GM21423 (cell line): Measurements from ENCODE around the gene MSANTD1.
A peak's percentile ranks its signal among the peaks of the same experiment; 100 is the strongest.
"Not testable (repeated sequence)": the region's sequence is repeated elsewhere in the genome, so short reads cannot be mapped to it uniquely, and the experiment has no call there.

Experiments
- ATAC-seq: cut with Tn5 transposase; IDR thresholded peaks from one replicate; pipeline ENCODE4 v1.9.1; 2021; ENCODE audit warnings: mild to moderate bottlenecking, moderate library complexity; ENCODE audit not compliant: unreplicated experiment

The MSANTD1 gene

DNA sequence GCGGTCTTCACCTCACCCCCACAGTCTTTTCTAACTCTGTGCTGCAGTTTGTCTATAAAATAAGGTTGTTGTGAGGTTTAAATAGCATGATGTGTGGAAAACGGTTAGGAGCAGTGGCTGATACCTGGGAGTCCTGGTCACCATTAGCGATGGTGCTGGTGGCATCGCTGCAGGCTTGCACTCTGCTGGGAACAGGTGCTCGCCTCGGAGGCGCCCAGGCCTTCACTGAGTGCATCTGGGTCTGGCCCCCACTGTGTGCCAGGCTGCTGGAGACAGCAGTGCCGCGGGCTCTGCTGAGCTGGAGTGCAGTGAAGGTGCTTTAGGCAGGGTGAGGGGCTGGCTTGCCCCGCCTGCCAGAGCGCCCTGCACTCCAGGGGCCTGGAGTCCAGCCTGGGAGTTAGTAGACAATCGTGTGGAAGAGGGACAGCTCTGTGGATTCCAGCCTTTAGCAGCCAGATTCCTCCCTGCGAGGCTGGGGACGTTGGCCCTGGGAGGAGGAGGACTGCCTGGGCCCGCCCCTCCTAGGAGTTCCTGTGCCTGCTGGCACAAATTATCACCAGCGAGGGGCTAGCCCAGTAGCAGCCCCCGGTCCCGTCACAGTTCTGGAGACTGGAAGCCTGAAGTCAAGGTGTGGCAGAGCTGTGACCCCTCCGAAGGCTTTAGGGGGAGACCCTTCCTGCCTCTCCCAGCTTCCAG is 51.2 kb downstream of the MSANTD1 start:
- no peak for ATAC-seq

- ATAC-seq = not testable (repeated sequence)
Measured at GRCh38 chr4:3300882-3301281, 51.9 kb downstream of the MSANTD1 start.

GRCh38 chr4:3301450-3302172 is 52.7 kb downstream of the MSANTD1 start:
- no peak for ATAC-seq

DNA sequence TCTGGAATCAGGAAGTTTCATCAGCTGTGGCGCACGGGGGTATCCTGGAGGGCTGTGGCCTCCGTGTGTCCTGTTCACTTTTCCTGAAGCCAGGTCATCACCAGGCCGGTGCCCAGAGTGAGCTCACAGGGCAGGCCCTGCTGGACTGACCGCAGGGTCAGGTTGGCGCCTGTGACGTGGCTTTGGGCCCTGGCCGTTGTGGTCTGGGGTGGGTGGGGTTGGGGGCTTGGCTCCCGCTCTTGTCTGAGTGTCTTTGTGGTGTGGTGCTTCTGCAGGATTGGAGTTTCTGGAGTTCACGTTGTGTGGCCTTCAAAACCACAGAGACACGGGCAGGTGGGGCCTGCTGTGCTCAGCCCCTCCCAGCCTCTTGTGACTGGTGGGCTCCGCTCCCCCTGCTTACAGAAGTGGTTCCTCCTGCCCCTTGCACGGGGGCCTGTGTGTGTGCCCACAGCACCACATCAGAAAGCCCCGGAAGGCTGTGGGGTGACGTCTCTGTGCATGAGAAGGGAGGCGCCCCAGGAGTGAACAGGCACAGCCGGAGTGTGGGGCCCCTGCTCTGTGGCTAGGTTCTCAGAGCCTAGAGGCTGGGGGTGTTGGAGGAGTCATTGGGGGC is 53.3 kb downstream of the MSANTD1 start:
- ATAC-seq = peak; percentile 51

GRCh38 chr4:3302786-3303564 is 54.0 kb downstream of the MSANTD1 start:
- peak; percentile 24 for ATAC-seq

DNA sequence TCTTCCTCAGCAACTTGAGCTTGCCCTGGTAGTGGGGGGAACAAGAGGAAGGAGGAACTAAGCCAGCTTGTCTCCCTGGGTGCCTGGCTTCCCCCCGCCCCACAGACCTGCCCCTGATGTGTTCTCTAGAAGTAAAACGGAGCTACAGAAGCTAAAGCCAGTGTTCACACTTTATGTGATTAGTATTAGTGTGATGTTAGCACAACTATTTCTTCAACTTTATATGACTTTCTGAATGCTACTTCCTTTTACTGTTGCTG is 54.5 kb downstream of the MSANTD1 start:
- no peak for ATAC-seq

GRCh38 chr4:3303923-3304710 is 55.2 kb downstream of the MSANTD1 start:
- ATAC-seq = no peak

DNA sequence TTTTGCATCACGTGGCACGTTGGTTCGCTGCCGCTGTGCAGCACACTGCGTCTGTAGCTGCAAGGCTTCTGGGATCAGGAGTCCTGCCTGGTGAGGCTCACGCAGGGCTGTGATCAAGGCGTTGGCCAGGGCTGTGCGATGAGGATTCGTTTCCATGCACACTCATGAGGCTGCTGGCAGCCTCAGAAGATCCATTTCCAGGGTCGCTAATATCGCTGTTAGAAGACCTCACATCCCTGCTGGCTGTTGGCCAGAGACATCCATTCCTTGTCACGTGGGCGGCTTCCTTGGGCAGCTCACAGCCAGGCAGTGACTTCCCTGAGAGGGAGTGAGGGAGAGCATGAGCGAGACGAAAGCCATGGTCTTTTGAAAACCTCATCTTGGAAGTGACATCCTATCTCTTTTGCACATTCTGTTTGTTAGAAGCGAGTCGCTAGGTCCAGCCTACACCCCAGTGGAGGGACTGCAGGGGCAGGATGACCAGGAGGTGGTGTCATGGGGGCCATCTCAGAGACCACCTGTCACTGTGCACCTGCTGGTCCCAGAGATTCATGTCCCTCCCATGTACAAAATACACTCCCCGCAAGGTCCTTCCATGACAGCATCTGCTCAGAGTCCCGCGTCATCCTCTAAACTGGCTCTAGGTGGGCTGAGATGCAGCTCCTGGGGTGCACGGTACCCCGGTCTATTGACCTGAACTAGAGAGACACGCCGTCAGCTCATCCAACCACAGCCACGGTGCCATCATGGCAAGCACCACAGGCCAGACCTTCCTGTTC is 56.1 kb downstream of the MSANTD1 start:
- ATAC-seq = no peak

DNA sequence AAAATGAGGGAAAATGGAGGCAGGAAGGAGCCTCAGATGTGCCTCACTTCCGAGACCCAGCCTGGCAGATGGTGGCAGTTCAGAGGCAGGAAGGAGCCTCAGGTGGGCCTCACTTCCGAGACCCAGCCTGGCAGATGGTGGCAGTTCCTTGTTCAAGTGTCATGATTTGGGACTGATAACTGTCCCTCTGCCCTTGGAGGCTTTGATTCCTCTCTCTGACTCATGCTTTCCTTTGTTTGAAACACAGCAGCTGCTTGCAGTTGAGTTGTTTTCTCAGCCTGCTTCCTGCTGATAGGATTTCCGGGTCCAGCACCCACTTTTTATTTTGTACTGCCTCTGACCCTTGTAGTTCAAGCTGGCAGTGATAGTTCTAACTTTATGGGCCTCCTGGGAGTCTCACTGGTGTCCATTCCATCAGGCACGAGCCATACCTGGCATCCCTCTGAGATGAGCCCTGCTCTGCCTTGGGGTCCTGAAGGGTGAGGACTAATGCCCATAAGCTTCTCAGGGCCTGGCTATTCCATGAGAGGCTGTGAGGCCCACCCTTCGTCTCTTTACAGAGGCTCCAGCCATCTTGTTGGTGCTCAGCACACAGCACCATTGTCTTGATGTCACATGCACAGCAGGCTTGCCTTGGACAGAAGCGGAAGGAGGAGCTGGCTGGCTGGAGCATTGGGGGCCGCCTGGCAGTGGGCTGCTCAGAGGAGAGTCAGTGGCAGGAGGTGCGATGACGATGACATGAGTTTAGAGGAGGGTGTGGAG is 56.8 kb downstream of the MSANTD1 start:
- ATAC-seq = no peak
